ENCODE results near the gene FBXO46. TPM values are rescaled to one million over a fixed set of nuclear protein-coding genes. Genes with fewer than 3 reads are reported as not detected.

The FBXO46 gene
- total RNA-seq, 2 donors from 2014 or later, result 28.3 to 28.8 TPM

- H3K27me3 ChIP-seq, result no peaks in the 10 kb centered on the region
- H3K4me1 ChIP-seq, result no peaks in the 10 kb centered on the region
- no peak overlapping the region for H3K4me3 ChIP-seq
- H3K27ac ChIP-seq, result no peak overlapping the region
- no peaks in the 10 kb centered on the region for H3K9me3 ChIP-seq
- H3K9ac ChIP-seq (ENCODE audit: low read depth in 2 of 2, low read length in 2 of 2), result no peak overlapping the region
- no peaks in the 10 kb centered on the region for H3K36me3 ChIP-seq
- TF ChIP-seq, protein P1, sequence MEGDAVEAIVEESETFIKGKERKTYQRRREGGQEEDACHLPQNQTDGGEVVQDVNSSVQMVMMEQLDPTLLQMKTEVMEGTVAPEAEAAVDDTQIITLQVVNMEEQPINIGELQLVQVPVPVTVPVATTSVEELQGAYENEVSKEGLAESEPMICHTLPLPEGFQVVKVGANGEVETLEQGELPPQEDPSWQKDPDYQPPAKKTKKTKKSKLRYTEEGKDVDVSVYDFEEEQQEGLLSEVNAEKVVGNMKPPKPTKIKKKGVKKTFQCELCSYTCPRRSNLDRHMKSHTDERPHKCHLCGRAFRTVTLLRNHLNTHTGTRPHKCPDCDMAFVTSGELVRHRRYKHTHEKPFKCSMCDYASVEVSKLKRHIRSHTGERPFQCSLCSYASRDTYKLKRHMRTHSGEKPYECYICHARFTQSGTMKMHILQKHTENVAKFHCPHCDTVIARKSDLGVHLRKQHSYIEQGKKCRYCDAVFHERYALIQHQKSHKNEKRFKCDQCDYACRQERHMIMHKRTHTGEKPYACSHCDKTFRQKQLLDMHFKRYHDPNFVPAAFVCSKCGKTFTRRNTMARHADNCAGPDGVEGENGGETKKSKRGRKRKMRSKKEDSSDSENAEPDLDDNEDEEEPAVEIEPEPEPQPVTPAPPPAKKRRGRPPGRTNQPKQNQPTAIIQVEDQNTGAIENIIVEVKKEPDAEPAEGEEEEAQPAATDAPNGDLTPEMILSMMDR (IDR thresholded peaks at IDR 0.05), result no peak
- DNase-seq, result no peak
- intact Hi-C loops (cut with DNase I), result no loop called here
Measured at GRCh38 chr19:45747513-45747912, 16.8 kb upstream of the FBXO46 start.

DNA sequence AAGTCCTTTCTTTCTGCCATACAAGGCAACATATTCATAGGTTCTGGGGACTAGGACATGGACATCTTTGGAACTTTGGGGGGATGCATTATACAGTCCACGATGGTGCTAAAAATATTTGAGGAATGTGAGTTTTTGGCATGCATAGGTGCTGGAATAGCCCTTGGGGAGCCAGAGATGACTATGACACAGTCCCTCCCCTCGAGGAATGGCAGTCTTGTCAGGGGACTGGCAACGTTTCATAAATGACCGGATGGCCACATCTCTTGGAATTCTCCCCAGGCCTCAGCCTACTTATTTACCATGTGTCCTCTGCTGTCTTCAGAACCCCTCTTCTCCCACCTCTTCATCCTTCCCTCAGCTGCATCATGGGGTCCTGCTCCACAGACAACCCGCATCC, 16.2 kb upstream of the FBXO46 start:
- no peaks in the 10 kb centered on the region for H3K36me3 ChIP-seq
- H3K27ac ChIP-seq, result no peak overlapping the region
- intact Hi-C loops (cut with DNase I), result no loop called here
- no peaks in the 10 kb centered on the region for H3K4me1 ChIP-seq
- H3K4me3 ChIP-seq, result no peak overlapping the region
- H3K27me3 ChIP-seq, result no peaks in the 10 kb centered on the region
- H3K9me3 ChIP-seq, result no peaks in the 10 kb centered on the region
- no peak overlapping the region for H3K9ac ChIP-seq (ENCODE audit: low read depth in 2 of 2, low read length in 2 of 2)
- TF ChIP-seq, protein P1 (IDR thresholded peaks at IDR 0.05), result no peak
- no peak for DNase-seq

DNA sequence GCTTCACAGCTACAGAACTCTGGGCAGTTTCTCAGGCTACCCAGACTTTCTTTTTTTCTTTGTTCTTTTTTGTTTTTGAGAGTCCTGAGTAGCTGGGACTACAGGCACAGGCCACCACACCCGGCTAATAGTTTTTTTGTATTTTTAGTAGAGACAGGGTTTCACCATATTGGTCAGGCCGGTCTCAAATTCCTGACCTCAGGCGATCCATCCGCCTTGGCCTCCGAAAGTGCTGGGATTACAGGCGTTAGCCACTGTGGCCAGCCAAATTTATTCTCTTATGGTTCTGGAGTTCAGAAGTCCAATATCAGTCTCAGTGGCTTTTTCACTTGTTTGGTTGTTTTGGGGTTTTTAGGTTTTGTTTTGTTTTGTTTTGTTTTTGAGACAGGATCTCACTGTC, 14.9 kb upstream of the FBXO46 start:
- intact Hi-C loops (cut with DNase I), result no loop called here
- H3K9me3 ChIP-seq, result no peaks in the 10 kb centered on the region

GRCh38 chr19:45742969-45743368, 12.3 kb upstream of the FBXO46 start:
- H3K27ac ChIP-seq, result no peak overlapping the region
- no peaks in the 10 kb centered on the region for H3K36me3 ChIP-seq
- no peak overlapping the region for H3K9ac ChIP-seq (ENCODE audit: low read depth in 2 of 2, low read length in 2 of 2)
- no peak overlapping the region for H3K4me3 ChIP-seq
- H3K9me3 ChIP-seq, result no peaks in the 10 kb centered on the region
- no peaks in the 10 kb centered on the region for H3K4me1 ChIP-seq
- intact Hi-C loops (cut with DNase I), result no loop called here
- TF ChIP-seq, protein P1 (IDR thresholded peaks at IDR 0.05), result no peak
- DNase-seq, result no peak
- no peaks in the 10 kb centered on the region for H3K27me3 ChIP-seq

More for the DNA sequence above, 14.9 kb upstream of the FBXO46 start:
- Histone ChIP-seq H3K27me3 (no peaks in the 10 kb centered on the region), H3K27ac (no peak overlapping the region), H3K4me3 (no peak overlapping the region), H3K36me3 (no peaks in the 10 kb centered on the region), H3K9ac (ENCODE audit: low read depth in 2 of 2, low read length in 2 of 2) (no peak overlapping the region), H3K4me1 (no peaks in the 10 kb centered on the region)
- no peak for DNase-seq
- TF ChIP-seq, protein P1 (IDR thresholded peaks at IDR 0.05), result no peak

- Histone ChIP-seq H3K4me3 (no peak overlapping the region), H3K36me3 (no peaks in the 10 kb centered on the region), H3K4me1 (no peaks in the 10 kb centered on the region), H3K9ac (ENCODE audit: low read depth in 2 of 2, low read length in 2 of 2) (no peak overlapping the region), H3K27me3 (no peaks in the 10 kb centered on the region), H3K9me3 (no peaks in the 10 kb centered on the region), H3K27ac (no peak overlapping the region)
- intact Hi-C loops (cut with DNase I), result no loop called here
- TF ChIP-seq, protein P1 (IDR thresholded peaks at IDR 0.05), result no peak
- no peak for DNase-seq
Measured at GRCh38 chr19:45739498-45740439, 9.1 kb upstream of the FBXO46 start.

Data from colonic mucosa (tissue), 4 donors.